Adrenal gland (tissue), 5 donors: ENCODE data around the gene EXTL1.

Experiments used
- POLR2A ChIP-seq, 2 donors: fragments of 450-650 bp; IDR thresholded peaks; one replicate each; pipeline ENCODE4 v1.6.1; 2017; ENCODE audit warnings: antibody characterized with exemption in 2 of 2, mild to moderate bottlenecking in 2 of 2, moderate library complexity in 1 of 2
- TF ChIP-seq, protein P1 (sequence below), 6 experiments: fragments of 450-650 bp in 4 of 6; fragments of 200-600 bp in 2 of 6; sonication (generic) in 1 of 6; IDR thresholded peaks; 1 replicate in 5 of 6; 2 replicates in 1 of 6; pipeline versions ENCODE4 v1.5.1 to v1.8.0; 2016 to 2021; ENCODE audit warnings: antibody characterized with exemption in 6 of 6, mild to moderate bottlenecking in 2 of 6, moderate library complexity in 1 of 6
- donor health status: DM: no; HTN: no; CAD: no.

GRCh38 chr1:26035959-26036755 lies 14.6 kb downstream of the EXTL1 start:
- TF ChIP-seq, protein P1, sequence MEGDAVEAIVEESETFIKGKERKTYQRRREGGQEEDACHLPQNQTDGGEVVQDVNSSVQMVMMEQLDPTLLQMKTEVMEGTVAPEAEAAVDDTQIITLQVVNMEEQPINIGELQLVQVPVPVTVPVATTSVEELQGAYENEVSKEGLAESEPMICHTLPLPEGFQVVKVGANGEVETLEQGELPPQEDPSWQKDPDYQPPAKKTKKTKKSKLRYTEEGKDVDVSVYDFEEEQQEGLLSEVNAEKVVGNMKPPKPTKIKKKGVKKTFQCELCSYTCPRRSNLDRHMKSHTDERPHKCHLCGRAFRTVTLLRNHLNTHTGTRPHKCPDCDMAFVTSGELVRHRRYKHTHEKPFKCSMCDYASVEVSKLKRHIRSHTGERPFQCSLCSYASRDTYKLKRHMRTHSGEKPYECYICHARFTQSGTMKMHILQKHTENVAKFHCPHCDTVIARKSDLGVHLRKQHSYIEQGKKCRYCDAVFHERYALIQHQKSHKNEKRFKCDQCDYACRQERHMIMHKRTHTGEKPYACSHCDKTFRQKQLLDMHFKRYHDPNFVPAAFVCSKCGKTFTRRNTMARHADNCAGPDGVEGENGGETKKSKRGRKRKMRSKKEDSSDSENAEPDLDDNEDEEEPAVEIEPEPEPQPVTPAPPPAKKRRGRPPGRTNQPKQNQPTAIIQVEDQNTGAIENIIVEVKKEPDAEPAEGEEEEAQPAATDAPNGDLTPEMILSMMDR (IDR thresholded peaks at IDR 0.05): peak; percentile 95 to 100 (median 100)
- TF ChIP-seq POLR2A (IDR thresholded peaks at IDR 0.05): no peak
